HG03060 (cell line): ENCODE measurements around the gene LPIN1.

Experiments used
- ATAC-seq: cut with Tn5 transposase; IDR thresholded peaks from one replicate; pipeline ENCODE4 v1.9.1; 2021; ENCODE audit warnings: low read depth, moderate number of reproducible peaks; ENCODE audit not compliant: unreplicated experiment

LPIN1 gene

DNA sequence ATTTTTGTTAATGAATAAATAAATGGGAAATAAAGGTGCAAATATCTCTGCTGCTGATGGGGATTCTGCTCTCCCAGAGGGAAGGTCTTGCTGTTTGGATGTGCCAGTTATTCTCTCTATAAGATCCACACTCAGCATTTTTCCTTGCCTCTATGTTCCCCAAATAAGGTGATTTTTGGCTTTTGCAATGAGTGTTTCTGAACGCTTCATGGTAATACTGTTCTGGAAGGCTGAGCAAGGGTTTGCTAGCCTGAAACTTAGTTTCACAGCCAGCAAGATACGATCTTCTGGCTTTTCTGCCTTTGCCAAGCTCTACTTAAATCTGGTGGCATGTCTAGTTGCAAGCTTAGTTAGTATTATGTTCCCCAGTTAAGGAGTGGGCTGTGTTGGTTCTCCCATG is 114.6 kb downstream of the LPIN1 start:
- no peak for ATAC-seq

DNA sequence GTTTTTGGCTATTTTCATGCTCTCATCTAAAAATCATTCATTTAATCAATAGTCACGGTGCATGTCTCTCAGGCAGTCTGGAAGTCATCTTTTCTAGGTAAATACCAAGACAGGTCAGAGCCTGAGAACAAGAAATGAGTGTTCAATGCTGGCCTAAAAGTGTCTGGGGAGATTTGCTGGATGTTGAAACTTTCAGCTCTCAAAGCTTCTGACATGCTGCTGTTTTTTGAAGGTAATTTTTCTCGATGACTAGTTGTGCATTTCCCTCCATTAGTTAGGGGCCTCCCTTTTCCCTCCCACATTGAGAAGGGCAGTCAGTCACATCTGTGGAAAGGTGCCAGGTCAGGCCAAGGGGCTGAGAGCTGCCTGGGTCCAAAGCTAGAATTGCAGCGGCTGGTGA is 115.6 kb downstream of the LPIN1 start:
- no peak for ATAC-seq

DNA sequence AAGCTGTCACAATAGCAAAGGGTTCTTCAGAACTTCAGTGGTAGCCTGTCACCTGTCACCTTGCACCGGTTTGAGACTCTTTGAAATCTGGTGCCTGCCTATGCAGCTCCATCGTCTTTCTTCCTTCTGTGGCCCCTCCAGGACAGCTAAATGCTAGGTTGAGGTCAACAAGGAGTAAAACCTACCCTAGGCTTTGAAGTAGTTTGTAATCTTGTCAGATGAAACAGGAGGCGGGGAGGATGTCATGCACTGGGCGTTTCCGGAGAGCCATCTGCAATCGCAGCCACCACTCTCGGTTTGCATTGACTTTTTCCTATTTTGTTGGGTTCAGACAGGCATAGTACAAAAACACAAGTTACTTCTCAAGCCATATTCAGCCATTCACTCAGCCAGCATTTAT is 116.7 kb downstream of the LPIN1 start:
- no peak for ATAC-seq

DNA sequence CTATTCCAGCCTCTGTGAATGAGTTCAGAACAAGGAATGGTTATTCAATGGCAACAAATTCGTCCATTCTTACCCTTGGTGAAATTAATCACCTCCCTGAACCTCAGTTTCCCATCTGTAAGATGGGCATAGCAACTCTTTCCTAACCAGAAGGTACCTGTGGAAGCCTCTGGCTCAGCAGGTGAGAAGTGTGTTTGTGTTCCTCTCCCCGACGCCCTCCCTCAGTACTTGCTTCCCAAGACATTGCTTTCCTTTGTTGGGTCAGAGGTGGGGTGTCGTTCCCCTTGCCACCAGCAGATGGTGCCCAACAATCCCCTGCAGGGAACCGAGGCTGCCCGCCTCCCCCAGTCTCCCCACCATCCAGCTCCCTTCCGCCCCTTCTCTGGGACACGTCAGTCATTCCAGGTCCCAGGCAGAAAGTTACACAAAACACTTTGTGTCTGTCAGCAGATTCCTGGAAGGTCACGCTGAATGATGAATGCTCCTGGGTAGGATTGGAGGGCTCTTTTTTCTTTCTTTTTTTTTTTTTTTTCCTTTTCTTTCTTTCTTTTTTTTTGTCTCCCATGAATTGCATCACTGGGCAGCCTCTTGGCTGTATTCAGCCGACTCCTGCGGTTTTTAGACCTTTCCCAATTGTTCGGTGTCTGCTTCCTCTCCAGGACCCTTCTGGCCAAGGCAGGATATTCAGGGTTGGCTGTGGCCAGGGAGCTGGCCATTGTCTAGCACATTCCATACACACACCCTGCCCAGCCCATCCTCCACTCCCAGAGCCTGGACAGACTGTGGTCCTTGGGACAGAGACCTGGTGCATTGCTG is 117.3 kb downstream of the LPIN1 start:
- no peak for ATAC-seq

DNA sequence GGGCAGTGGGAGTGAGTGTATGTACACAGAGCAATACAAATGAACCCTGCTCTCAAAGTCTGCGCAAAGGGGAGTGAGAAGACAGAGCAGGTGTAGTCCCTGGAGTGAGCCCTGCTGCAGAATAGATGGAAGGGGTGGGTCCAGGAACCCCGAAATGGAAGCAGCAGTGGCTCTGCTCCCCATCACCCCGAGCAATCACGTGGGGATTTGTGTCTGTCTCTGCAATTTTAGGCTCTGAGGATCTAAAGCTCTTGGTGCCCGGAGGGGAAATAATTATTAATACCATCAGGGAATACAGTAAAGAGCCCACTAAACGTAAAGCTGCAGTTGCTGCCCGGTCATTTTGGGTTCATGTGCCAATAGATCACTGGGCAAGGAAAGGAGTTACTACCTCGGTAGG is 118.3 kb downstream of the LPIN1 start:
- ATAC-seq: no peak

DNA sequence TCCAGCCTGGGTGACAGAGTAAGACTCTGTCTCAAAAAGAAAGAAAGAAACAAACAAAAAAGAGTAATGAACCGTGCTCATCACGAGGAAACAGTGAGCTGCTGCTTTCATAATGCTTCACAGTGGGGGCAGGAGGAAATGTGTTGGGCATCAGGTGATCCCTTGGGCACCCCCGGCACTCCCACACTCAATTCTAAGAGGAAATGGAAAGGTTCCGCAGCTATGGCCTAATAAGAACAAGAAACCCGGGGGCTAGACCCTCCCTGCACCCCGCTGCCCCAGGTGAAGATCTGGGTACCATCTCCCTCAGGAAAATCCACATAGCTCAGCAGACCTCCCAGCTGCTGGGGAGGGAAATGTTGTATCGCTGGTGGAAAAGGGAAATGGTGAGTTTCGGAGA is 118.9 kb downstream of the LPIN1 start:
- no peak for ATAC-seq

DNA sequence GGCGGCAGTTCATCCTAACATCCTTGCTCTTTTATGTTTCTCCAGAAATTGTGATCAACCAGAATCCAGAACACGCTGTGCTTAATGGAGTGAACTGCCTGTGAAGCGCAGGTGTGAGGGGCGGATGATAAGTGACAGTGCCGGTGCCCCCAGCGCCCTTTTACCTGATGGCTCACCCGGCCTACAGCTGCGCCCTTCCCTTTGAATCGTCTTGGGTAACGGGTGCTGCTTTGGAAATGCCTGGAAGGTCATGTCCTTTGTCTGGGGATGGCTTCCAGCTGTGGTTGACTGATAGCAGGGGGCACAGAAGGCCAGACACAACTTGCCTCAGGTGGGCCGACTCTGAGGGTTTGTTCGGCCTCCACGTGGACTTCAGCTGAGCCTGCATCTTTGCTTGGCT is 119.4 kb downstream of the LPIN1 start:
- ATAC-seq: no peak

DNA sequence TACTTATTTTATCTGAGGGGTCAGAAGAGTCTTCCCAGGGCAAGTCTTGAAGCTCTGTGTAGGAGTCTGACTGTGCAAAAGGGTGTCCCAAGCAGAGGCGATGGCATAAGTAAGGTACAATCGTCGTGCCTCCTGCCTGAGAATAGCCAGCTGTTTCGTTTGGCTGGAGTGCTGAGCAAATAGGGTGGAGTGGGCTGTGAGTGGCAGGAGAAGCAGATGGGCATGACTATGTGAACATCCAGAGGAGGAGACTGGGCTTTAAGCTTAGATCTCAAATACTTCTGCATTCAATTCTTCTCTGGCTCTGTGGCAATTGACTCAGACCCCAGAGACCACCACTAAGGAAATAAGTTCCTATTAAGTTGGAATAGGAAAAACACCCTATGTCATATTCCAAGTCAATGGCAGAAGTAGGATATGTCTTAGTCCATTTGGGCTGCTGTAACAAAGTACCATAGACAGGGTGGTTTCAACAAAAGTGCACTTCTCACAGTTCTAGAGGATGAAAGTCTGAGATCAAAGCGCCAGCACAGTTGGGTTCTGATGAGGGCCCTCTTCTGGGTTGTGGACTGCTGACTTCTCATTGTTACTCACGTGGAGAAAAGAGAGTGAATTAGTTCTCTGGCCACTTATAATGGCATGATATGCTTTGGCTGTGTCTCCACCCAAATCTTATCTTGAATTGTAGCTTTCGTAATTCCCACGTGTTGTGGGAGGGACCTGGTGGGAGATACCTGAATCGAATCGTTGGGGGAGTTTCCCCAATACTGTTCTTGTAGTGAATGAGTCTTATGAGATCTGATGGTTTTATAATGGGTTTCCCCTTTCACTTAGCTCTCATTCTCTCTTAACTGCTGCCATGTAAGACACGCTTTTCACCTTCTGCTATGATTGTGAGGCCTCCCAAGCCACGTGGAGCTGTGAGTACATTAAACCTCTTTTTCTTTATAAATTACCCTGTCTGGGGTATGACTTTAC is 120.2 kb downstream of the LPIN1 start:
- ATAC-seq: no peak

DNA sequence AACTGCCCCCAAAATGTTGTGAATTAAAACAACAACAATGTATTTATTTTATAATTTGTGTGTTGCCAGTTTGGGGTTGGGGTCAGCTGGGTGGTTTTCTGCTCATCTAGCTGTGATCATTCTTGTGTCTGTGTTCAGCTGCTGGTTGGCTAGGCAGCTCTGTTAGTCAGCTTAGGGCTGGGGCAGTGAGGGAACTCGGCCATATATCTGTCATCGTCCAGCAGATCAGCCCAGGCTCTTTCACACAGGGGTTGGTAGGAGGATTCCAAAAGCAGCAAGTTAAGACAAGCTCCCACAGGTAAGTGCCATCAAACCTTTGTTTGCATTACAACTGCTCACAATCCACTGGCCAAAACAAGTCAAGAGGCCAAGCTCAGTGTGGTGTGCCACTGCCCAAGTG is 121.5 kb downstream of the LPIN1 start:
- no peak for ATAC-seq

DNA sequence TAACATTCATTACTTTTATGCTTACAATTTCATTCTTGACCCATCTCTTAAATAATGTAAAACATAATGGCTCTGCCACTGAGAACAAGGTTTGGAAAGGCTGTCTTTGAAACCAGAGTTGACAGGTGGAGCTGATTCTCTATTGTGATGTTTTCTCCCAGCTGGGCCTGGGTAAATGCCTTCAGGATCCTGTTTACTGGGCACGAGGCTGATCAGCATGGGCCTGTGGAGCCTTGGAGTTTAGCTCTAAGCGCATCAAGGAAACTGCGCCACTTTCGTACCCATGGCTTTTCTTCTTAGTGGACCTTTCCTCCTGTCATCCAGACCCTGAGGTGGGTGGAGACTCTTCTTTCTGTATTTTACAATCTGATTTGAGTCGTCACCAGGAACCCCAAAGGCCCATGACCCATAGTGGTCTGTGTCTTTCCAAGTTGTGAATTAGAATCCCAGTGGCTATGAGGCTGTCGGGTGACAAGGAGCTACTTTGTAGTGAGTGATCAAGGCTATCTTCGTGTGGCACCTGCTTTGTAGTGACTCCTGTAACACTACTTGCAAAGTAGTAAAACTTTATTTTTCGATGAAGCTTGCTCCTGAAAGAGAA is 123.1 kb downstream of the LPIN1 start:
- ATAC-seq: no peak

DNA sequence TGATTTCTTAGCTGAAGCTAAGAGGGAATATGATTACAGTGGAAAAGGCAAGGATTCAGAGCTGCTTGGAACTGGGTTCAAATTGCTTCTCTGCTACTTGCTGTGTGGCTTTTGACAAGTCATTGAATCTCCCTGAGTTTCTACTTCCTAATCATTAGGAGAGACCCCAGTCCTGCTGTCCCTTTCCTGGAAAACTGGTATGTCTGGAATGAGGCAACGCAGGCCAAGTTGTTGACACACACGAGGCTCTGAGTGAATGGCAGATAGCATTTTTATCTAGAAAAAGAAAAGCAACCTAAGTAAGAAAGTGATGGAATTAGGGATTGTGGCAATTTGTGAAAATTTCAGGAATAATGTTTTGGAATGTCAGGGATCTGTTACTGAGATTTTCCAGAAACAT is 123.6 kb downstream of the LPIN1 start:
- ATAC-seq: no peak

DNA sequence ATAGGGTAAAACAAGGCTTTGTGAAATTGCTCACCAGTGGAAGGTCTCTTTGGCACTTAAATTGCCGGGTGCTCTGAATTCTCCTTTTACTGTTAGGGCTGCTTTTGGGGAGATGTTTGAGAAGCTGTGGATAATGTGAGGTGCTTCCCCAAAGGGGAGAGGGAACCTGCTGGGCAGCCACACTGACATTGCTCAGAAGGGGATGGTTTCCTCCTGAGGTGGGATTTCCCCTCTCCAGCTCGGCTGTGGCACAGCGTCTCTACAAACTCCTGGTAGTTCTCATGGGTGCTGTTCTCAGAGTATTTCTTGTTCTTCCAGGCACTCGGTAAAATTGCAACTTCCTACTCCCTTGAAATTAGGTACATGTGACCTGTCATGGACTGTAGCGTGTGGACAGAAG is 124.2 kb downstream of the LPIN1 start:
- ATAC-seq: no peak

DNA sequence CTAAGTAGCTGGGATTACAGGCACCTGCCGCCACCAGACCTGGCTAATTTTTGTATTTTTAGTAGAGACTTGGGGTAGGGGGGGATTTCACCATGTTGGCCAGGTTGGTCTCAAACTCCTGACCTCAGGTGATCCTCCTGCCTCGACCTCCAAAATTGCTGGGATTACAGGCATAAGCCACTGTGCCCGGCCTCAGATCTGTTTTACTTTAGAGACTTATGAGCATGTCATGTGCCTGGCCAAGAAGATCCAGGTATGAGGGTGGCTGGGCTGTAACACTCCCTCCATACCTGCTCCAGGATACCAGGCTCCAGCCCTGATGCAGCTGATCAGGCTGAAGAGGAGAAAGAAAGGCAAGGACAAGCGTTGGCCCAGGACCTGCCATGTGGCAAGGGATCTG is 125.0 kb downstream of the LPIN1 start:
- no peak for ATAC-seq

DNA sequence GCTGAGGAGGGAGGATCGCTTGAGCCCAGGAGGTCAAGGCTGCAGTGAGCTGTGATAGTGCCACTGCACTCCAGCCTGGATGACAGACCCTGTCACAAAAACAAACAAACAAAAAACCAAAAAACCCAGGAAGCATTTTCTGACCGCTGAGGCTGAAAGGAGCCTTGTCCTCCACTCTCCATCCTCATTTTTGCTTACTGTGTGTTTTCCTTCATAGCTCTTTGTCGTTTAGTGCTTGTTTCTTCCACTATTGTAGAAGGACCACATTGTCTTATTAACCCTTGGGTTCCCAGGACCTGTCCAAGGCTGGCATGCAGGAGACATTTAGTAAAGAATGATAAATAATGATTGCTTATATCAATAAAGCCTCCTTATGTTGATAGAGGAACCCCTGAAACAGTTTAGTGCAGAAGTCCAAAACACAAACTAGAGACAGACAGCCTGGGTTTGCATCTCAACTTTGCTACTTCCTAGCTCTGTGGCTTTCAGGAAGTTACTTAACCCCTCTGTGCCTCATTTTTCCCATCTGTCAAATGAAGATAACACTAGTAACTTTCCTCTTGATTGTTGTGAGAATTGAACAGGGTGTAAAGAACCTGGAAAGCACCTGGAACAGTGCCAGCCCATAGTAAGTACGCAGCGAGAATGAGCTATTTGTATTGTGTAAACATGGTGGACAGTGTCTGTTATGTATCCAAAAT is 126.0 kb downstream of the LPIN1 start:
- ATAC-seq: no peak

DNA sequence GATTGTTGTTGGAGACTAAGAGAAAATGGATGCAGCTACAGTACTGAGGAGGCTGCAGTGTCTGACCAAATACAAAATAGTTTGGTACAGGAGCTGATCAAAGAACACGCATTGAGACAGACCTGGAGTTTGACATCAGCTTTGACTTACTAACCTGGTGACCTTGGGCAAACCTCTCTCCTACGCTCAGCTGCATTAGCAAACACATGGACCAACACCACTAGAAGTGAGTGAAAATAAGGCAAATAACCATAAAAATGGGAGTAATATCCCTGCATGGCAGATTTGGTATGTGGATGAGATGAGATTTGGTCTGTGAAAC is 126.5 kb downstream of the LPIN1 start:
- ATAC-seq: no peak

DNA sequence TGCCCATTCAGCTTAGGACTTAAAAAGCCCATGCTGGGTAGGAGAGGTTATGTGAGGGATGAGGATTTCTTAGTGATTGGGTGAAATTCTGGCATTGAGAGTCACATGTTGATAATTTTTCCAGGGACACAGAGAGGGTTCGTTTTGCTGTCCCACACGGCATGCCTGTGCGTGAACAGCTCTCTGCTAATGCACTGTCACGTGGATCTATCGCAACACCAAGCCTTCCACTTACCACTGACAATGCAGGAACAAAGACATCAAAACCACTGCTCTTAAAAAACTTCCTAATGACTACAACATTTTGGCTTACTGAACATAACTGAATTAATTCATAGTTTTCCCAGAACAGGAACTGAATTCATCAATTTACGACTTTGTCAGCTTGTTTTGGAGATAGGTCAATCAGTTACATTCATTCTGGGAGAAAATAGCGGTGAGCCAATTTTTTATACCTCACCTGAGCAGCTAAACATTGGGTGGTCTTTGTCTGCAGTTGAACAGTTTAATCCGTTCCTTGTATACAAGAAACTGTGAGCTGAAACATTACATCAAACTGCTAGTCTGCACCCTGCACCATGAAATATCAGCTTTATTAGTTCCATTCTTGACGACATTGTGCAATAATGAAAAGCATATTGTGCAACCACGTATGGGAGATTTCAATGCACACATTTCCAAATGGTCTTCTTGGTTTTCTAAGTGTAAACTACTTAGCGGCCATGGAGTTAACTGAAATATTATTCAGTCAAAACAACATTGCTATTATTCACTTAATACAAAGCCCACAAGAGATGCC is 127.1 kb downstream of the LPIN1 start:
- ATAC-seq: no peak

DNA sequence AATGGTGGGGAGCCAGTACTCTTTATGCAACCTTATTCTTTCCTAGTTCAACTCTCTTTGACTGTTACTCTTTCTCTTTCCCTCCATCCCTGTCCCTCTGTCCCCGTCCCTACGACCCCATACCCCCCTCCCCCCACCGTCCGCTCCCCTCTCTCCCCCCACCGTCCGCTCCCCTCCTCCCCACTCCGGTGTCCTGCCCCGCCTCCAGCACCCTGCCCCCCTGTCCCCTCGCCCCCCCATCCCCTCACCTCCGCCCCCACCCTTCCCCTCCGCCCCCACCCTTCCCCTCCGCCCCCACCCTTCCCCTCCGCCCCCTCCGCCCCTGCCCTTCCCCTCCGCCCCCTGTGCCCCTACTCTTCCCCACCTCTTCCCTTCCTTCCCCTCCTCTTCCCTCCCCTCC is 128.4 kb downstream of the LPIN1 start:
- ATAC-seq: no peak

DNA sequence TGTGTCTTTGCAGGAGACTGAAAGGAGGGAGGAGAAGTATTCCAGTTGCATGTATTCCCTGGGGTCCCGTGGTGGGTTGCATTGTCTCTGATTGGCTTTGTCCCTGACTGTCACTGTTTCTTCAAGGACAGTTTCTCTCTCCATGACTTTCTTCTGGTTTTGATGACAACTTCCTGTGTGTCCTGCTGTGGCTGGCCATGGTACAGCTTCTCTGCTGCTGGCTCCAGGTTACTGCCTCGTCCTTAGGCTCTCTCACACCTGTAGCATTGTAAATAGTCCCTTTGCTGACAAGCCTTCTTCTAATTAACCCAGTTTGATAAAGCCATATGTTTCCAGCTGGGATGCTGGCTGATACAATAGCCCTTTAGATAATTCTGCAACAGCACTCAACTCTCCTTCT is 129.0 kb downstream of the LPIN1 start:
- ATAC-seq: no peak

DNA sequence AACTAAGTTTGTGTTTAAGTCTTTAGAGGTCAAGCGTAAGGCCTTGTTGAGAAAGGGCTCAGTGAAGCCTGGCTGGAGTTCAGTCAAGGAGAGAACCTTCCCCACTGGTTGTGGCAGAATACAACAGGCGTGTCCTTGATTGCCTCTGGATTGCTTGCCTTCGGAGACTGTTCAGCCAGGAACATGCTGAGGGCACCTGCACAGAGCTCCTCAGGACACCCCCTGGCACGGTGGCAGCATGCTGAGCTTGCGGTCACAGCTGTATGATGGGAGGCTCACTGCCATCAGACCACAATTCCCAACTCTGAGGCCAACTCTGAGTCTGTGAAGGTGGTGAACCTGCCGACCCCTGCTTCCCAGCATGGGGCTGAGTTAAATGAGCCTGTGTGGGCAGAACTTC is 130.0 kb downstream of the LPIN1 start:
- no peak for ATAC-seq

DNA sequence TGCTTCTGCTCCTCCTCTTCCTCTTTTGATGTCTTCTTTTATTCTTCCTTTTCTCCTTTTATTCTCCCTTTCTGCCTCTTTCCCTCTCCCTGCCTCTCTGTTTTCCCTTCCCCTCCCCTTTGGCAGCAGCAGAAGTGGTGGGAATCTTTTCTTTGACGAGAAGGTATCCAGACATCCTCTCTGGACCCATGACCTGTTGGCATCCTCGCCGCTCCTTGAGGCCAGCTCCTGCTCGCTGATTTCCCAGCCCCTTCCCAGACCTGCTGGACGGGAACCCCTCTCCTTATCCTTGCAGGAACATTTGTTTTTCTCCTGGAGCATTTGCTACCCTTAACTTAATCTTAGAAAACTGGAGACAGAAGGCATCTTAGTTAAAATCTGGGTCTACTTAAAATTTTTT is 130.5 kb downstream of the LPIN1 start:
- no peak for ATAC-seq
